ENCODE measurements around the gene CSAD.

- TF ChIP-seq CTCF (IDR thresholded peaks at IDR 0.05; ENCODE audit: low read depth, low read length) (no peak), EZH2phosphoT487 (IDR thresholded peaks at IDR 0.05; ENCODE audit: low read depth) (no peak)
These were observed 10.5 kb downstream of the CSAD start for GRCh38 chr12:53170215-53170614.

Measured in OCI-LY3 (cell line).